ENCODE data around the gene EMCN.

GRCh38 chr4:100539706-100540105 is 21.9 kb upstream of the EMCN start:
- TF ChIP-seq POLR2A (IDR thresholded peaks at IDR 0.05): no peak
- no peak for TF ChIP-seq CTCF (IDR thresholded peaks at IDR 0.05)
